Activated T-cell treated with anti-CD3 and anti-CD28 coated beads, Interleukin-2, amount 50 U/mL, for 1 hour (primary cell): Measurements from ENCODE around the gene CAMTA1.
"Not testable (repeated sequence)": the region's sequence is repeated elsewhere in the genome, so short reads cannot be mapped to it uniquely, and the experiment has no call there.

Experiments
- DNase-seq: peaks from one replicate; pipeline ENCODE4 v3.0.0-alpha.2; 2020

Gene CAMTA1

DNA sequence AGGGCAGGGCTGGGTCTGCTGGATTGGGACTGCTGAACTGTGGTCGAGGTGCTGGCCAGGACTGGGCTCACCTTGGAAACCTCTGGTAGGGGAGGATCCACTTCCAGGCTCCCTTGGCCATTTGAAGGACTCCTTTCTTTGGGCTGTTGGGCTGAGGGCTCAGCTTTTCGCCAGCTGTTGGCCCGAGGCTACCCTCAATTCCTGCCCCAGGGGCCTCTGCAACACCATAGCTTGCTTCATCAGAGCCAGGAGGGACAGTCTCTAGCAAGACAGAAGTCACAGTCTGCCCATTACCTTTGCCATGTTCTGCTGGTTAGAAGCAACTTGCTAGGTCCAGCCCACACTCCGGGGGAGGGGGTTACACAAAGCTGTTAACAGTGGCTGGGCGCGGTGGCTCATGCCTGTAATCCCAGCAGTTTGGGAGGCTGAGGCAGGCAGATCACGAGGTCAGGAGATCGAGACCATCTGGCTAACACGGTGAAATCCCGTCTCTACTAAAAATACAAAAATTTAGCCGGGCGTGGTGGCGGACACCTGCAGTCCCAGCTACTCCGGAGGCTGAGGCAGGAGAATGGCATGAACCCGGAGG lies 25.0 kb downstream of the CAMTA1 start:
- DNase-seq: not testable (repeated sequence)

DNA sequence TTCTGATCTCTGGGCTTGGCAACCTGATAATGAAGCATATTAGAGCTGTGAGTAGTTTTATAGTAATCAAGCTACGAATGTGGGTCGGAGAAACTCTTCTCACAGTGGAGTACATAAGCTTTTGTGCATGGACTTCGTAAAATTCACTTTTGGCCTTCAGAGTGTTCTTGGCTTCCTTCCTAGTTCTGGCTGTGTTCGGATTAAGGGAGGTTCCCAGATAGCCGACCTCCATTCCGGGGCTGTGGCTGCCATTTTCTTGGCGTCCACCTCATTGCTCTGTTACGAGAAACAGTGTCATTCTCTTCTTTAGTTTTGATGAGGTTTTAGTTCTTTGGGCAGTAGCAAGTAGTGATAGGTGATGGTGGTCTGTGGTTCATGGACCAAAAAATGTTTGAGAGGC lies 26.3 kb downstream of the CAMTA1 start:
- DNase-seq: no peak

DNA sequence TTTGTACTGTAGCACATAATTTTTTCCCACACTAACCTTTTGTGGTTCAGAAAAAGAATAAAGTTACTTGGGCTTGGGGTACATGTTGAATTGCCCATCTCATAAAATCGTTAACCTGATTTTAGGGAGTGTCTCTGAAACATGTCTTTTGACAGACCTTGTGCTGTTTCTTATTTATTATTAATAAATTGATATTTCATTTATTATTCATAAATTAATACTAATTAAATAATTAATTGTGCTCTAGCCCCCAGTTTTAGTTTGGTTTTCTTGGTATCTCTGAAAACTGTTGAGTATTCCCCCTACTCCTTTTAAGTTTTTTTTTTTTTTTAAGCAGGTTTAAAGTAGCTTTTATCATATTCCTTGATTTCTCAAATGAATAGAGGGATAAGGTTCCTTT lies 27.9 kb downstream of the CAMTA1 start:
- no peak for DNase-seq

DNA sequence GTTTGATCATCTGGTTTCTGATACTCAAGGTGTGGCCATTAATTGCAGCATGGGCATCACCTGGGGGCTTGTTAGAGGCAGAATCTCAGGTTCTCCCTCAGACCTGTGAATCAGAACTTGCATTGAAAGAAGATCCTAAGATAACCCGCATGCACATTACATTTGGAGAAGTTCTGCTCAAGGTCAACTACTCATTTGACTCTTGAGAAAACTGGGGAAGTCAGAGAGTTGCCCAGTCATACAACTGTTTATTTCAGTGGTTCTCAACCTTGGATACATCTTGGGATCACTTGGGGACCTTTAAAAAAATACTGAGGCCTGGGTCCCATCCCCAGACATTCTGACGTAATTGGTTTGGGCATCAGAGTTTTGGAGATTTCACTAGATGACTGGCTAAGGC lies 30.5 kb downstream of the CAMTA1 start:
- DNase-seq: no peak

DNA sequence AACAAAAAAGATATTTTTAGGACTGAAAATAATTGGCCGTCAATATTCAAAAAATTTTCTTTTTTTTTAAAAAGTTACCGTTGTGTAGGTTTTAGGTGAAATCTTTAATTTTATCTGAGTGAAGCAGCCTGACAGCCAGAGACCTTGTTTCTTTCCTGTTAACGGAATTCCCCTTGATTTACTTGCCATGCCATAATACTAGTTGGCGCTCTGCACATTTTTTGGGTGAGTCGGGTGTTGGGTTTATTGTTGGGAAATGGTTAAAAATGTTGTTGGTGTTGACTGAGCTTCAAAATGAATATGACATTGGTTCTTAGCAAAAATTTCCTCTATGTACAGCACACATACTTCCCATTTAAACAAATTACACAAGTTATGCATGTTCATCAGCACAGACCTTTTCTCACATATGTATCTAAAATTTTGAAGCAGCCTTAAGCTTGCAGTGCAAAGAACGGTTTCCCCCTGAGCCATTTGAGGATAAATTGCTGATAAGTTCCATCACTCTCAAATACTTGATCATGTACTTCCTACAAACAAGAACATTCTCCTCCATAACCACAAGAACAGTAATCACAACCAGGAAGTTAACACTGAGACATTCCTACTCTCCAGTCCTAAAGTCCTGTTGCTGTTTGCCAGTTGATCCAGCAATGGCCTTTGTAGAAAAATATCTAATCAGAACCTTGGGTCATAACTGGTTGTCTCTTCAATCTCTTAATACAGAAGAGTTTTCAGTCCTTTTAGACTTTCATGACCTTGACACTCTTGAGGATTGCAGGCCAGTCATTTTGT lies 34.2 kb downstream of the CAMTA1 start:
- DNase-seq: no peak

DNA sequence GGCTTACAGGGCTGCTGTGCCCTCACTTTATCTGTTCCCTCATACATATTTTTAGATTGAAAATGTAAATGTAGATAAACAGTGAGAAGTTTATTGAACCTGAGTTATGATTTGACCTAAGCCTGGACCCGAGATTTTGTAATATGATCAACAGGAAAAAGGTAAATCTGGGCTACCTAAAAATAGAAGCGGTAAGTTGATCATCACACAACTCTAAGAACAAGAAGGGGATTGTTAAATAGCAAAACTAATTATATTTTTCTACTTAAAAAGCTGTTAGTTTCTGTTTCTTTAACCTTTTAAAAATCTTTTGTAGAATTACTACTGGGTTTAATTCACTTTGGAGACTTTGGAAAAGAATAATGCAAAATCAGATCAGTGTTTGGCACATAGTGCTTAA lies 35.6 kb downstream of the CAMTA1 start:
- DNase-seq: no peak

DNA sequence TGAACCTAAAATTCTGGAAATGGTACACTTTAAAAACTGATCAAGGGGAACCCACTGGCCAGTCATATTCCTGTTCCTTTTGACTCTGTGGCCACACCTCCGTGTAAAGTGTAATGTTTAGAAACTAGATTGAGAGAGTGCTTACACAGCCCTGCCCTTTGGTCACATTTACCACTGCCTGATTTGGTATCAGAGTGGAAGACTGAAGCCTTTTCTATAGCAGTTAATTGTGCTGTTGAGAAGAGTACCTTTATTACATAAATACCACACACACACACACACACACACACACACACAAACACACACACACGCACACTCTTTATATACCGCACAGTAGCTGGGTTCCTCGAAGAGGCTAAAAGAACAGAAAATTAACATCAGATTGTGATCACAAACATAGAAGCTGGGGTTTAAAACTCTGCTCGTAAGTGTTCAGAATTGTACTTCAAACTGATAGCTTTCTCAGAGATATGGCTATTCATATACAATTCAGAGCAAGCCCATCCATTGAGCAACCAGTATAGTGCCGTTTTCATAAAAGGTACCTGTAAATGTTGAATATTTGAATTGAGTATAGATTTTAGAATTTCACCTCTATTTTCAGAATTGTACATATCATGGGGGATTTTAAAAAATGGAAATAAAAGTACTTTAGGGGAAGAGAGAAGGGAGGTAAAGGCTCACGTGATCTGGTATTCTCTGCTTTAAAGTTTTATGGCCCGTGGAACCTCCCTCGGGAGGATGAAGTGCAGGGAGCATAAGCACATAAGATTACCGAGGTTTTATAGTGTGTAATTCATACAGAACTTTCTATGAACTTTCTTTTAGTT lies 37.5 kb downstream of the CAMTA1 start:
- no peak for DNase-seq

DNA sequence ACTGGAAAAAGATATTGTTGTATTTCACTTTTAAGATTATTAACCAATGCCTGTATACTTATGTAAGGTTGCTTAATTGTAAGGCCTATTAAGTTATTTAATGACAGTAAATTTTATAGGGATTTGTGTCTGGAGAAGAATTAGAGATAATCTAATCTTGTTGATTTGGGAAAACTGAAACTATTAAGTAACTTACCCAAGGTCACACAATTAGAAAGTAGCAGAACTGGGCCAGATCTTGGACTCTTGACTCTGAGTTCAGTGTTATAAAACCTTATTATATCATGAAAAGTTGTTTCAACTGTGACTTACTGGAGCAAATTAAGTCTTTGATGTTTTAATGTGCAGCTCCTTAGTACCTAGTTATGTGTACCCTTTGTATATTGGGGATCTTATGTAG lies 38.5 kb downstream of the CAMTA1 start:
- DNase-seq: no peak

DNA sequence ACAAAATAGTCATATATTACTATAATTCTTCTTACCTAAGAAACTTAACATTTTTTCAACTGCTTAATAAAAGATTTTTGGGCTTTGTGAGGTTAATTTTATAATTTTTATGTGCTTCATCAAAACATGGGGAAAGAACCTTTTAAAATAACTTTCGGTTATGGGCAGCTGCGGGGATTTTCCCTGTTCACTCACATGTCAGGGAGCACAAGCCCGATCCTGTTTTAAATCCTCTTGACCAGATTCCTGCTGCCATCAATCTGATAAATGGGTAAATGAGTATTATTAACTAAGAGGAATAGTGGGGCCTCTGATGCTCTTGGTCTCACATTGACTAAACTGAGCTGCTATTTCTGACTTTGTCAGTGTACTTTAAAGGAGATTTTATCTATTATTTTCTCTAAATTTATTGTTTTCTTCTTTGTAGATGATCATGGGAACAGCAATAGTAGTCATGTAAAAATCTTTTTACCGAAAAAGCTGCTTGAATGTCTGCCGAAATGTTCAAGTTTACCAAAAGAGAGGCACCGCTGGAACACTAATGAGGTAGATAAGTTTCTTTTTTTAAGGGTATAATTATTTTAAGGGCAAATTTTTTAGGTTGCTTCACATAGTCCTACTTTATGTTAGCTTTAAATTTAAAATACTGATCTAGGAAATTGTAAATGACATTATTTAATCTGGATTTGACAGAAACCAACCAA lies 39.6 kb downstream of the CAMTA1 start:
- DNase-seq: no peak

DNA sequence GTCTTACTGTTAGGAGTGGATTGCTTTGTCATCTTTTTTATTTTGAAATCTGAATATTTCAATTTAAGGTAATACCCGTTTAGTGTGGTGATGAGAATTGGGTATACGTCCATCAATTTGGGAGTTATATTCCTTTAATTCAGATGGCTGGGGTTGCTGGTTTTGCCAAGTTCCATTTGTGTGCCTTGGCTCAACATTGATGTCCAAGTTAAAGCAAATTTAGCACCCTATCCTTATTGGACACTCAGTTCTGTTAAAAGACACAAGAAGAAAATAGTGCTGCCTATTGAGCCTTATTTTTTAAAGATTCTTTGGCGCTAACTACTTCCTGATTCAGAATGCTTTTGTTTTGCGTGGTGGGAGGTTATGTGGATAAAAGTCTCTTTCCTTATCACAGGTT lies 40.6 kb downstream of the CAMTA1 start:
- DNase-seq: no peak

DNA sequence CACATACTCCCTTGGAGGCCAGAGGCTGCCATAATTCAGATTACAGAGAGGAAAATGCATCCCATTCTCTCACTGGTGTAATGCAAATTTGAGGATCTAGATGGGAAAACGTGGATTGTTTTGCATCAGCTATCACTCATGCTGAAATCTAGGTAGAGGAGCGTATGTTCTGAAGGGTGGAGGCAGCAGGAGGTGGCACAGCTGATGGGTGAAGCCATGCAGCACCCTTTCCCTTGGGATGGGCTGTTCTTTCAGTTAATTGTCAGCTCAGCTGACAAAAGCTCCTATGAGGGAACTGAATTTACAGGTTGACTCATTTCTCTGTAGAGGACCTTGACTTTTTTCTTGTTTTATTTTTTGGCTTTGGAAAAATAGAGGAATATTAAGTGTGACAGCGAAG lies 41.8 kb downstream of the CAMTA1 start:
- DNase-seq: no peak

DNA sequence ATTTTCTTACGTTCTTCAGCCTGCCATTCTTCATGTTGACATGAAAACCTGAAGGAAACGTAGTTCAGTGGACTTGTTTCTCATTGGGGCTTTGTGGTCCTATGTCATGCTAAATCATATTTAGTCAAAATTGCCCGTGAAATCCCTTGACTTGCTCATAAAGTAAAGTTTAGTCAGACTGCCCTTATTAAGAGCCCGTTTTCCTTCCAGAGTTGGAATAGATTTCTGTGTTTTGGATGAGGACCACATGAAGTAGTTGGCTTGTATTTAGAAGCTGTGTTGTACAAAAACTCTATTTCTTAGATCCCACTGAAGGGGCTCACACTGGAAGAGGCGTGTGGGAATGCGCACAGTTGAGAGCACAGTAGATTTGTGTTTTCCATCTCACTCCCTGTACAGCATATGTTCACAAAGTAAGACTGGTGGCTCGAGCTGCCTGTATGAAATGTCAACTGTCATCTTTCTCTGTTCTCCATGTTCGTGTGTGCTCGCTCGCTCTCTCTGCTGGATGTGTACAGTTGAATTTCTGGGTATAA lies 42.4 kb downstream of the CAMTA1 start:
- no peak for DNase-seq

DNA sequence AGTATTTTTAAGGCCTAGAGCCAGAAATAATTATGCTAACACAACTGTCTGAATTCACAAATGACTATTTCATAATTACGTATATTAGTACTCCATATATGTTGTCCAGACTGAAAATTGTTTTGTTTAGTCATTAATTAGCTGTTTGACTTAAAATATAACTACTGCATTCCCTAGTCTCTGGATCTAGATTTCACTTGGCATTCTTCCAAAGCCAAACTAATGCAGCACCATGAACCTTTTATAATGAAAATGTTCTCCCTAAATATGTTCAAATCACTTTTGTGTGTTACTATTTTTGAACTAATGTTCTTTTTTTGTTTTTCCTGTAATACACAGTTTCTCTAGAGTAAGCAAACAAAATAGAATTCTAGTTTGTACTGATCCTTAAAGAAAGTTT lies 46.1 kb downstream of the CAMTA1 start:
- DNase-seq: no peak

DNA sequence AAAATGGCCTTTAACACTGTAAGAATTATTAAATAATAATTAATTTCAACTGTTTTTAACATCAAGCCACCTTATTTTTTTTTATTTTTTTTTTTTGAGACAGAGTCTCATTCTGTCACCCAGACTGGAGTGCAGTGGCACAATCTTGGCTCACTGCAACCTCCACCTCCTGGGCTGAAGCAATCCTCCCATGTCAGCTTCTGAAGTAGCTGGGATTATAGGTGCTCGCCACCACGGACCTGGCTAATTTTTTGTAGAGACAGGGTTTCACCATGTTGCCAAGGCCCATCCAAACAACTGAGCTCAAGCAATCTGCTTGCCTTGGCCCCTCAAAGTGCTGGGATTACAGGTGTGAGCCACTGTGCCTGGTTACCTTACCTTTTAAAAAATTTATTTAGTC lies 46.8 kb downstream of the CAMTA1 start:
- DNase-seq: not testable (repeated sequence)

DNA sequence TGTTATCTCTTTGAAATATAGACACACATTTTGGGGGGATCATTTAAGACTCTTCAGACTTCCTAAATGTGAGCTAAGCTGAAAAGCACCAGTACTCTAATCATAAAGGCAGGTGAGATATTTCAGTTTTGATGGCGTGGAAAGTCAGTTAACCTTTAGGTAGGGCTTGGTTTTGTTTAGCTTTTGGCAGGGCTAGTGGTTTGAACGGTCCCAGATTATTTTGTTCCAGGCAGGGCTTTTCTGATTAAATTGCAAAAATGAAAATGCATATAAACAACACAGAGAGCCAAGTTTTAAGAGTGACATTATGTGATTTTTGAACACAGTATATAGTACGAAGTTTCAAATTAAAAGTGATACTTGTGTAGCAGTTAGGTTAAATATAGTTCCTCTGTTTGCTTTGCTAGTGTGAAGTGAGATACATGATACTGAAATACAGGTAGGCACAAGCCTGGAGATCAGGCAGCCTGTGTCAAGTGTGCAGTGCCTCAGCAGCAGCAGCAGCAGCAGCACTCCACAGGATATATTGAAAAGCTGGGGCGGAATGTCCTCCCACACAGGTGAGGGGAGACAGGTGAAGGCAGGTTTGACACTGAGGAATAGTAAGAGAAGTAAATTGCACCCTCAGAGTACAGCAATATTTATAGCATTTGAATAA lies 47.4 kb downstream of the CAMTA1 start:
- no peak for DNase-seq

DNA sequence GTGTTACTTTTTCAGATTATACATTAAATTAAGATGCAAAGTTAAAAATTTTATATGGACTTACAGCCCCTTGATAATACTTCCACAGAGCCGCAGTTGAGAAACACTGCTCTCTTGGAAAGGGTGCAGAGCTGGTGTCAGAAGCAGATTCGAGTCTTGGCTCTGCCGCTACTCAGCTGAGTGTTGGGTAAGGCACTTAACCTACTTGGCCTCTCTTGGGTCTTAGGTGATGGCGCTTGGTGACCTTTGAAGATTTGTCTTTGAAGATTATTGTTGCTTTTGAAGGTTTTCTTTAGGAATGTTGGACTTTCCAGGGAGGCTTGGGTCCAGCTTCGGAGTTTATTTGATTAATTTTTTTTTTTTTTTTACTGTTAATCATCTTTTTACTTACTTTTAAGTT lies 48.5 kb downstream of the CAMTA1 start:
- DNase-seq: no peak

DNA sequence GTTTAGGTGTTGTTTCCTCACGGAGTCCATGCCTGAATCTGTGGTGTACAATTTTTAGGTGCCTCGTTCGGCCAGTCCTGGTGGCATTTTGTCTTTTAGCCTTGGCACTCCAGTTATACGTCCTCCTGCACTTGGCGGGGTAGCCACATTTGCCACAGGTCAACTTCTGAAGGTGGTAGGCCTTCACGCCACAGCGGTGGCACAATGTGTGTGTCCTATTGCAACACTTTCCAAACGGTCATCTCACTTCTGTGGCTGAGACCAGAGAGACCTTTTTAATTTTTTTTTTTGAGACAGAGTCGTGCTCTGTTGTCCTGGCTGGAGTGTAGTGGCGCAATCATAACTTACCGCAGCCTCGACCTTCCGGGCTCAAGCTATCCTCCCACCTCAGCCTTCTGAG lies 49.1 kb downstream of the CAMTA1 start:
- no peak for DNase-seq

DNA sequence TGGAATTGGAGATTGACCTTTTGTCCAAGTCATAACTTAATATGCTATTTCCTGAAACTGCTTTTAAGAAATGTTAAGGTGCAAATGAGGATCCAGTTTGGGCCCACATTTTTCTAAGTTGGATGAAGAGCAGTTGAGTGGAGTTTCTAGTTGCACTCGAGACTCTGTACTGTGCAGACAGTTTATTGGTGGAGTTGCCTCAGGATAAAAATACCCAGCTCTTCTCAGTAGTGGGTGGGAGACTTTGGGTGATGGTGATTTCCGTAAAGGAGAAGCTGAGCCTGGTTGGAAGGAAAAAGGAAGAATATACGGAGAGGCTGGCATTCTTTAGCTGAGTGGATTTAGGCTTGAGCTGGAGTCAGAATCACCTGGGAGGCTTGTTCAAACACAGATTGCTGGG lies 49.9 kb downstream of the CAMTA1 start:
- DNase-seq: no peak

DNA sequence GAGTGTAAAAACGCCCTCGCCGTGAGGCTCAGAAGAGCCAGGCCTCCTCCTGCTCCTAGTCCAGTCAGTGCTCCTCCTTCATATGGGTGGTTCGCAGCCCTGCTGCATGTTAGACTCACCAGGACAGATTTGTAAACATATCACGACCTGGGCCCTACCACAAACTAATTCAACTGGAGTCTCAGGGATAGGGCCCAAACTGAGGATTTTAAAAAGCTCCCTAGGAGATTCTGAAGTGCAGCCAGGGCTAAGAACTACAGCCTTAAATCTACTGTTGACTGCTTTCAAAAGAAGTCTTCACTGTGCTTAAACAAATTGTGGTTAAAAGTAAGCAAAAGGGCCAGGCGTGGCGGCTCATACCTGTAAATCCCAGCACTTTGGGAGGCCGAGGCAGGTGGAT lies 57.0 kb downstream of the CAMTA1 start:
- DNase-seq: no peak

DNA sequence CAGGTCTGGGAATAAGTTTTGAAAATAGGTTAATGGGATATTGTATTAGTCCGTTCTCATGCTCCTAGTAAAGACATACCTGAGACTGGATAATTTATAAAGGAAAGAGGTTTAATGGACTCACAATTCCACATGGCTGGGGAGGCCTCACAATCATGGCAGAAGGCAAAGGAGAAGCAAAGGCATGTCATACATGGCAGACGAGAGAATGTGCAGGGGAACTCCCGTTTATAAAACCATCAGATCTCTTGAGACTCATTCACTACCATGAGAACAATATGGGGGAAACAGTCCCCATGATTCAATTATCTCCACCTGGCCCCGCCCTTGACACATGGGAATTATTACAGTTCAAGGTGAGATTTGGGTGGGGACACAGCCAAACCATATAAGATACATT lies 60.5 kb downstream of the CAMTA1 start:
- DNase-seq: not testable (repeated sequence)

DNA sequence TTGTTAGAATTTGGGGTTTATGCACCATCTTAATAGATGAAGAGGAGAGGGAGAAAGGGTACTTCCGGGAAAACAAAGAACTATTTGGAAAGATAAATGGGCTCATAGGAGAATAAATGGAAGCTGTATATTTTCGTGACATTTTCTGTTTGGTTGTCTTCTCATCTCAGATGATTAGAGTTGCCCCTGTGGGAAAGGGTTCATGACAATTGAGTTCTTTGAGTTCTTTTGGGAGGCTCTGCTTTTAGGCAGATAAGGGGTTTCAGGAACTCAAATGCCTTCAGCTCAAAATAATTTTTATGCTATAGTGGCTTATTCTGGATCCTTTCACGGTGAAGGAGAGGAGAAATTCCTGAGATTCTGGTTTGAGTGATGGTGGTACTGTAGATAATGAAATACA lies 63.6 kb downstream of the CAMTA1 start:
- no peak for DNase-seq

DNA sequence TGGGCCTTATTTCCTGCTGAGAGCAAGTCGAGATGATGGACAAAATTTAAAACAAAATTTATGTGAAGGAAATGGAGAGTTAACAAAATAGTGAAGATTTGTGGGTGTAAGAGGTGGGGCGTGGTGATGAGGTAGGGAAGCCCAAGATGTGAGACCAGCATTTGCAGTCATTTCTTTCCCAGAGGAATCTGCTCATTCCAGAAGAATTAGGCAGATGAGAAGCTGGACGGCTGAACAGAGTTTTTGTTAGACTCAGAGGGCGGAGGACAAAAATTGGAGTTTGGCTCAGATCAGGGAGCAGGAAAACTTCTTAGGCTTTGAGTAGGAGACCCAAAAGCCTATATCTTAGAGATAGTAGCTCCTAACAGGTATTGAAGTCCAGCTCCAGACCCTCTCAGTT lies 65.3 kb downstream of the CAMTA1 start:
- no peak for DNase-seq
